ENCODE results near the gene OTOGL.
"Not testable (repeated sequence)": the region's sequence is repeated elsewhere in the genome, so short reads cannot be mapped to it uniquely, and the experiment has no call there.

The OTOGL gene

DNA sequence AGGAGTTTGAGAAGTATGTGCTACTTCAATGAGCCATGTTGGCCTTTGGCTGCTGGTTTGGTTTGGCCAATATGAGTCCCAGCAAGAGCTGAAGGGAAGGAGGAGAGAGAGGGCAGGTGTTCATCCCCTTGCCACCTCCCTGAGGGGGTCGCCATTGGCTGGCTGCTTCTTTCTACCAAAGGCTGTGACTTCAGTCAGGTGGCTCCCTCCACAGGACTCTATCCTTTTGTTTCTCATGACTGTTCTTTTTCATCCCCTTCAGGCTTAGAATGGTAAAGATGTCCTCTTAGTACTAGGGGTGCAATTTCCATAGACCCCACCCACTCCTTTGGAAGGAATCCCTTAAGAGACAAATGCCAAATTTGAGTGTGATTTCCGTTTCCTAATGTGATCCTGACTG, 31.2 kb upstream of the OTOGL start:
- no peak overlapping the region for H3K27ac ChIP-seq (replicated peaks)
- DNase-seq (ENCODE audit: low read depth in 1 of 2, low spot score in 1 of 2): no peak
- TF ChIP-seq, protein P1, sequence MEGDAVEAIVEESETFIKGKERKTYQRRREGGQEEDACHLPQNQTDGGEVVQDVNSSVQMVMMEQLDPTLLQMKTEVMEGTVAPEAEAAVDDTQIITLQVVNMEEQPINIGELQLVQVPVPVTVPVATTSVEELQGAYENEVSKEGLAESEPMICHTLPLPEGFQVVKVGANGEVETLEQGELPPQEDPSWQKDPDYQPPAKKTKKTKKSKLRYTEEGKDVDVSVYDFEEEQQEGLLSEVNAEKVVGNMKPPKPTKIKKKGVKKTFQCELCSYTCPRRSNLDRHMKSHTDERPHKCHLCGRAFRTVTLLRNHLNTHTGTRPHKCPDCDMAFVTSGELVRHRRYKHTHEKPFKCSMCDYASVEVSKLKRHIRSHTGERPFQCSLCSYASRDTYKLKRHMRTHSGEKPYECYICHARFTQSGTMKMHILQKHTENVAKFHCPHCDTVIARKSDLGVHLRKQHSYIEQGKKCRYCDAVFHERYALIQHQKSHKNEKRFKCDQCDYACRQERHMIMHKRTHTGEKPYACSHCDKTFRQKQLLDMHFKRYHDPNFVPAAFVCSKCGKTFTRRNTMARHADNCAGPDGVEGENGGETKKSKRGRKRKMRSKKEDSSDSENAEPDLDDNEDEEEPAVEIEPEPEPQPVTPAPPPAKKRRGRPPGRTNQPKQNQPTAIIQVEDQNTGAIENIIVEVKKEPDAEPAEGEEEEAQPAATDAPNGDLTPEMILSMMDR (IDR thresholded peaks at IDR 0.05; ENCODE audit: insufficient read depth, low read length): no peak

DNA sequence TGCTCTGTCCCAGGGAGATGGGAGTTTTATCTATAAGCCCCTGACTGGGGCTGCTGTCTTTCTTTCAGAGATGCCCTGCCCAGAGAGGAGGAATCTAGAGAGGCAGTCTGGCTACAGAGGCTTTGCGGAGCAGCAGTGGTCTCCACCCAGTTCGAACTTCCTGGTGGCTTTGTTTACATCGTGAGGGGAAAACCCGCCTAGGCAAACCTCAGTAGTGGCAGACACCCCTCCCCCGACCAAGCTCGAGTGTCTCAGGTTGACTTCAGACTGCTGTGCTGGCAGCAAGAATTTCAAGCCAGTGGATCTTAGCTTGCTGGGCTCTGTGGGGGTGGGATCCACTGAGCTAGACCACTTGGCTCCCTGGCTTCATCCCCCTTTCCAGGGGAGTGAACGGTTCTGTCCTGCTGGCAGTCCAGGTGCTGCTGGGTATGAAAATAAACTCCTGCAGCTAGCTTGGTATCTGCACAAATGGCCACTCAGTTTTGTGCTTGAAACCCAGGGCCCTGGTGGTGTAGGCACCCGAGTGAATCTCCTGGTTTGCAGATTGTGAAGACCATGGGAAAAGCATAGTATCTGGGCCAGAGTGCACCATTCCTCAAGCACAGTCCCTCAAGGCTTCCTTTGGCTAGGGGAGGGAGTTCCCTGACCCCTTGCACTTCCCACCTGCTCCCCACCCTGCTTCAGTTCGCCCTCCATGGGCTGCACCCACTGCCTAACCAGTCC, 15.3 kb upstream of the OTOGL start:
- not testable (repeated sequence) for H3K4me3 ChIP-seq (replicated peaks; ENCODE audit: insufficient read depth, low read length); H3K27ac ChIP-seq (replicated peaks); DNase-seq (ENCODE audit: low read depth in 1 of 2, low spot score in 1 of 2); H3K27me3 ChIP-seq (ENCODE audit: insufficient read depth, poor library complexity, severe bottlenecking)

More for the DNA sequence above, 31.2 kb upstream of the OTOGL start:
- H3K4me3 ChIP-seq (replicated peaks; ENCODE audit: insufficient read depth, low read length): no peak overlapping the region
- H3K27me3 ChIP-seq (ENCODE audit: insufficient read depth, poor library complexity, severe bottlenecking): no peaks in the 10 kb centered on the region

DNA sequence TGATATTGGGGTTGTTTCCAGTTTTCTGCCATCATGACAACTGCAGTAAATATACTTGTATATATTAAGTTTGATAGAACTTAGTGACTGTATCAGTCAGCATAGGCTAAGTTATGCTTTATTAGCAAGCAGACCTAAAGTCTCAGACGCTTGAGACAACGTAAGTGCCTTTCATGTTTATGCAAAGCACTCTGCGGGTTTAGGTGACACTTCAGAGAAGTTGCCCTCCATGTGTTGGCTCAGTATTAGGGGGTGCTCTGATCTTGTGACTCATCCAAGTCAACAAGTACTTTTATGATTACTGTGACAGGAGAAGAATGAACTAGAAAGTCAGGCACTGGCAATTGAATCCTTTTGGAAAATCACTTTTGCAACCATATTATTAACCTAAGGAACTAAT, 13.3 kb upstream of the OTOGL start:
- H3K27me3 ChIP-seq (ENCODE audit: insufficient read depth, poor library complexity, severe bottlenecking): no peaks in the 10 kb centered on the region

DNA sequence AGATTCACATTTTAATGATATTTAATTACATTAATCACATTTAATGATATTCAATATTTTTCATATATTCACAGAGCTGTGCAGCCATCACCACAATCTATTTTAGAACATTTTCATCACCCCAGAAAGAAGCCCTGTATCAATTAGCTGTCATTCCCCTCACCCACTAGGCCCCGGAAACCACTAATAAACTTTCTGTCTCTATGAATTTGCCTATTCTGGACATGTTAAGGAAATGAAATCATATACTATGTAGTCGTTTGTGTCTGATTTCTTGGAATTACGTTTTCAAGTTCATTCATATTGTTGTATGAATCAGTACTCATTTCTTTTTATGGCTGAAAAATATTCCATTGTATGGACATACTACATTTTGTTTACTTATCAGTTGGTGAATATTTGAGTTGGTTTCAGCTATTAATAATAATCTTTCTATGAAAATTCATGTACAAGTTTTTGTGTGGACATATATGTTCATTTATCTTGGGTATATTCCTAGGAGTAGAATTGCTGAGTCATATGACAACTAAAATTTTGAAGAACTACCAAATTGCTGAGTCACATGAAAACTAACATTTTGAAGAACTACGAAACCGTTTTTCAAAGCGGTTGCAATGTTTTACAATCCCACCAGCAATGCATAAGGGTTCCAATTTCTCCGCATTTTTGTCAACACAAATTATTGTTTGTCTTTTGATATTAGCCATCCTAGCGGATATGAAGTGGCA, 11.7 kb upstream of the OTOGL start:
- no peak for DNase-seq (ENCODE audit: low read depth in 1 of 2, low spot score in 1 of 2)
- H3K27ac ChIP-seq (replicated peaks): no peak overlapping the region

More for the DNA sequence above, 13.3 kb upstream of the OTOGL start:
- no peak for DNase-seq (ENCODE audit: low read depth in 1 of 2, low spot score in 1 of 2)
- Histone ChIP-seq H3K4me3 (replicated peaks; ENCODE audit: insufficient read depth, low read length) (no peak overlapping the region), H3K27ac (replicated peaks) (no peak overlapping the region)
- TF ChIP-seq, protein P1 (IDR thresholded peaks at IDR 0.05; ENCODE audit: insufficient read depth, low read length): no peak
- TF ChIP-seq, protein P2, sequence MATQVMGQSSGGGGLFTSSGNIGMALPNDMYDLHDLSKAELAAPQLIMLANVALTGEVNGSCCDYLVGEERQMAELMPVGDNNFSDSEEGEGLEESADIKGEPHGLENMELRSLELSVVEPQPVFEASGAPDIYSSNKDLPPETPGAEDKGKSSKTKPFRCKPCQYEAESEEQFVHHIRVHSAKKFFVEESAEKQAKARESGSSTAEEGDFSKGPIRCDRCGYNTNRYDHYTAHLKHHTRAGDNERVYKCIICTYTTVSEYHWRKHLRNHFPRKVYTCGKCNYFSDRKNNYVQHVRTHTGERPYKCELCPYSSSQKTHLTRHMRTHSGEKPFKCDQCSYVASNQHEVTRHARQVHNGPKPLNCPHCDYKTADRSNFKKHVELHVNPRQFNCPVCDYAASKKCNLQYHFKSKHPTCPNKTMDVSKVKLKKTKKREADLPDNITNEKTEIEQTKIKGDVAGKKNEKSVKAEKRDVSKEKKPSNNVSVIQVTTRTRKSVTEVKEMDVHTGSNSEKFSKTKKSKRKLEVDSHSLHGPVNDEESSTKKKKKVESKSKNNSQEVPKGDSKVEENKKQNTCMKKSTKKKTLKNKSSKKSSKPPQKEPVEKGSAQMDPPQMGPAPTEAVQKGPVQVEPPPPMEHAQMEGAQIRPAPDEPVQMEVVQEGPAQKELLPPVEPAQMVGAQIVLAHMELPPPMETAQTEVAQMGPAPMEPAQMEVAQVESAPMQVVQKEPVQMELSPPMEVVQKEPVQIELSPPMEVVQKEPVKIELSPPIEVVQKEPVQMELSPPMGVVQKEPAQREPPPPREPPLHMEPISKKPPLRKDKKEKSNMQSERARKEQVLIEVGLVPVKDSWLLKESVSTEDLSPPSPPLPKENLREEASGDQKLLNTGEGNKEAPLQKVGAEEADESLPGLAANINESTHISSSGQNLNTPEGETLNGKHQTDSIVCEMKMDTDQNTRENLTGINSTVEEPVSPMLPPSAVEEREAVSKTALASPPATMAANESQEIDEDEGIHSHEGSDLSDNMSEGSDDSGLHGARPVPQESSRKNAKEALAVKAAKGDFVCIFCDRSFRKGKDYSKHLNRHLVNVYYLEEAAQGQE (IDR thresholded peaks at IDR 0.05; ENCODE audit: insufficient replicate concordance, low read depth): no peak
- TF ChIP-seq SPI1 (IDR thresholded peaks at IDR 0.05; ENCODE audit: borderline replicate concordance, low read depth) (no peak), GABPA (IDR thresholded peaks at IDR 0.05; ENCODE audit: low read depth) (no peak), POLR2AphosphoS5 (IDR thresholded peaks at IDR 0.05; ENCODE audit: low read depth) (no peak)

More for the DNA sequence above, 11.7 kb upstream of the OTOGL start:
- Histone ChIP-seq H3K27me3 (ENCODE audit: insufficient read depth, poor library complexity, severe bottlenecking) (no peaks in the 10 kb centered on the region), H3K4me3 (replicated peaks; ENCODE audit: insufficient read depth, low read length) (no peak overlapping the region)
- no peak for TF ChIP-seq GABPA (IDR thresholded peaks at IDR 0.05; ENCODE audit: low read depth)
- TF ChIP-seq POLR2AphosphoS5 (IDR thresholded peaks at IDR 0.05; ENCODE audit: low read depth): no peak
- TF ChIP-seq, protein P2 (IDR thresholded peaks at IDR 0.05; ENCODE audit: insufficient replicate concordance, low read depth): no peak
- TF ChIP-seq, protein P1 (IDR thresholded peaks at IDR 0.05; ENCODE audit: insufficient read depth, low read length): no peak
- TF ChIP-seq SPI1 (IDR thresholded peaks at IDR 0.05; ENCODE audit: borderline replicate concordance, low read depth): no peak
